Stimulated activated CD4-positive, alpha-beta T cell treated with anti-CD3 and anti-CD28 coated beads, Interleukin-15, amount 100 ng/mL, for 48 hours (primary cell): ENCODE measurements around the gene GATA1.

Source experiments
- DNase-seq, 2 donors: peaks; one replicate each; pipeline ENCODE4 v3.0.0-alpha.2; 2020; ENCODE audit warnings: low read depth in 2 of 2

Gene GATA1

GRCh38 chrX:48785186-48785539, 1.2 kb upstream of the GATA1 start:
- DNase-seq: no peak

- DNase-seq: no peak
Measured at GRCh38 chrX:48785540-48786214, 713 bp upstream of the GATA1 start.

- DNase-seq: no peak
Measured at GRCh38 chrX:48786825-48787504, 575 bp downstream of the GATA1 start.

GRCh38 chrX:48787505-48788443, 1.4 kb downstream of the GATA1 start:
- no peak for DNase-seq

- DNase-seq: no peak
Measured at GRCh38 chrX:48789366-48790220, 3.2 kb downstream of the GATA1 start.

GRCh38 chrX:48790477-48790876, 4.1 kb downstream of the GATA1 start:
- no peak for DNase-seq

- no peak for DNase-seq
Measured at GRCh38 chrX:48791063-48791820, 4.9 kb downstream of the GATA1 start.

GRCh38 chrX:48792219-48792618, 5.8 kb downstream of the GATA1 start:
- no peak for DNase-seq

GRCh38 chrX:48793935-48794334, 7.5 kb downstream of the GATA1 start:
- DNase-seq: no peak

GRCh38 chrX:48794340-48794910, 8.0 kb downstream of the GATA1 start:
- no peak for DNase-seq

- no peak for DNase-seq
Measured at GRCh38 chrX:48794911-48795515, 8.6 kb downstream of the GATA1 start.

- no peak for DNase-seq
Measured at GRCh38 chrX:48798318-48798717, 11.9 kb downstream of the GATA1 start.

- no peak for DNase-seq
Measured at GRCh38 chrX:48800574-48801279, 14.3 kb downstream of the GATA1 start.

- peak; percentile 90 to 91 for DNase-seq
Measured at GRCh38 chrX:48801280-48802088, 15.1 kb downstream of the GATA1 start, which contains the start of gene HDAC6. Gene HDAC6 (plus strand): TSS chrX:48802067. CDS start chrX:48802693, 626 bp downstream.

- peak; percentile 50 to 60 for DNase-seq
Measured at GRCh38 chrX:48802089-48802904, 15.9 kb downstream of the GATA1 start.

- DNase-seq: no peak
Measured at GRCh38 chrX:48802905-48803200, 16.5 kb downstream of the GATA1 start.

GRCh38 chrX:48806081-48806480, 19.7 kb downstream of the GATA1 start:
- no peak for DNase-seq

GRCh38 chrX:48813644-48814043, 27.3 kb downstream of the GATA1 start:
- no peak for DNase-seq
